Measurements from ENCODE around the gene AGAP5.

DNA sequence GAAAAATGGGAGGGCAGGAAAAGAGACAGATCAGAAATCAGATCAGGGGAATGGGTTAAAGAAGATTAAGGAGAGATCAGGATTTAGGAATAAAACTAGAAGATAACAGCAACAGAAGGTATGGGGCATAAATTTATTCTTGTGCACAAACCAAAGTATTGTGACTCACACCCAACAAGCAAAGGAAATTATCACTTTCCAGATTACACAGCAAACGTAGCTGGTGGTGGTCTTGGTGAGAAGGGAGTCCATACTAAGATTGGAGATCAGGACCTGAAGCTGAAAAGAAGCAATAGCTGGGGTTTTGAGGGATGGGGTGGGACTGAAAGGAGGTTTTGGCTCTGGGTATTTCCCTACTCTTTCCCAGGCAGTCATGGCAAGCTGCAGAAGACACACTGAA, 53.1 kb downstream of the AGAP5 start:
- TF ChIP-seq, protein P1, sequence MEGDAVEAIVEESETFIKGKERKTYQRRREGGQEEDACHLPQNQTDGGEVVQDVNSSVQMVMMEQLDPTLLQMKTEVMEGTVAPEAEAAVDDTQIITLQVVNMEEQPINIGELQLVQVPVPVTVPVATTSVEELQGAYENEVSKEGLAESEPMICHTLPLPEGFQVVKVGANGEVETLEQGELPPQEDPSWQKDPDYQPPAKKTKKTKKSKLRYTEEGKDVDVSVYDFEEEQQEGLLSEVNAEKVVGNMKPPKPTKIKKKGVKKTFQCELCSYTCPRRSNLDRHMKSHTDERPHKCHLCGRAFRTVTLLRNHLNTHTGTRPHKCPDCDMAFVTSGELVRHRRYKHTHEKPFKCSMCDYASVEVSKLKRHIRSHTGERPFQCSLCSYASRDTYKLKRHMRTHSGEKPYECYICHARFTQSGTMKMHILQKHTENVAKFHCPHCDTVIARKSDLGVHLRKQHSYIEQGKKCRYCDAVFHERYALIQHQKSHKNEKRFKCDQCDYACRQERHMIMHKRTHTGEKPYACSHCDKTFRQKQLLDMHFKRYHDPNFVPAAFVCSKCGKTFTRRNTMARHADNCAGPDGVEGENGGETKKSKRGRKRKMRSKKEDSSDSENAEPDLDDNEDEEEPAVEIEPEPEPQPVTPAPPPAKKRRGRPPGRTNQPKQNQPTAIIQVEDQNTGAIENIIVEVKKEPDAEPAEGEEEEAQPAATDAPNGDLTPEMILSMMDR (IDR thresholded peaks at IDR 0.05), result no peak
- TF ChIP-seq POLR2A (IDR thresholded peaks at IDR 0.05), result no peak
